ENCODE measurements around the gene ZNF532.

GRCh38 chr18:58934933-58935577 is 70.4 kb downstream of the ZNF532 start:
- TF ChIP-seq POLR2A (IDR thresholded peaks at IDR 0.05; ENCODE audit: extremely low read depth, insufficient read length) (no peak), CTCF (IDR thresholded peaks at IDR 0.05; ENCODE audit: low read depth, low read length) (no peak), MYC (IDR thresholded peaks at IDR 0.05; ENCODE audit: low read depth, low read length) (no peak)
- TF ChIP-seq, protein P1, sequence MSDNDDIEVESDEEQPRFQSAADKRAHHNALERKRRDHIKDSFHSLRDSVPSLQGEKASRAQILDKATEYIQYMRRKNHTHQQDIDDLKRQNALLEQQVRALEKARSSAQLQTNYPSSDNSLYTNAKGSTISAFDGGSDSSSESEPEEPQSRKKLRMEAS (IDR thresholded peaks at IDR 0.05; ENCODE audit: low read depth, low read length): no peak
